Stimulated activated CD8-positive, alpha-beta memory T cell treated with anti-CD3 and anti-CD28 coated beads, Interleukin-12 subunit alpha, Interleukin-12 subunit beta, amount 100 ng/mL, for 1 hour (primary cell): ENCODE results near the gene PLEKHJ1.
"Not testable (repeated sequence)": the region's sequence is repeated elsewhere in the genome, so short reads cannot be mapped to it uniquely, and the experiment has no call there.

Experiments
- DNase-seq: peaks from one replicate; pipeline ENCODE4 v3.0.0-alpha.2; 2020; ENCODE audit warnings: low read depth

Gene PLEKHJ1, protein sequence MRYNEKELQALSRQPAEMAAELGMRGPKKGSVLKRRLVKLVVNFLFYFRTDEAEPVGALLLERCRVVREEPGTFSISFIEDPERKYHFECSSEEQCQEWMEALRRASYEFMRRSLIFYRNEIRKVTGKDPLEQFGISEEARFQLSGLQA

DNA sequence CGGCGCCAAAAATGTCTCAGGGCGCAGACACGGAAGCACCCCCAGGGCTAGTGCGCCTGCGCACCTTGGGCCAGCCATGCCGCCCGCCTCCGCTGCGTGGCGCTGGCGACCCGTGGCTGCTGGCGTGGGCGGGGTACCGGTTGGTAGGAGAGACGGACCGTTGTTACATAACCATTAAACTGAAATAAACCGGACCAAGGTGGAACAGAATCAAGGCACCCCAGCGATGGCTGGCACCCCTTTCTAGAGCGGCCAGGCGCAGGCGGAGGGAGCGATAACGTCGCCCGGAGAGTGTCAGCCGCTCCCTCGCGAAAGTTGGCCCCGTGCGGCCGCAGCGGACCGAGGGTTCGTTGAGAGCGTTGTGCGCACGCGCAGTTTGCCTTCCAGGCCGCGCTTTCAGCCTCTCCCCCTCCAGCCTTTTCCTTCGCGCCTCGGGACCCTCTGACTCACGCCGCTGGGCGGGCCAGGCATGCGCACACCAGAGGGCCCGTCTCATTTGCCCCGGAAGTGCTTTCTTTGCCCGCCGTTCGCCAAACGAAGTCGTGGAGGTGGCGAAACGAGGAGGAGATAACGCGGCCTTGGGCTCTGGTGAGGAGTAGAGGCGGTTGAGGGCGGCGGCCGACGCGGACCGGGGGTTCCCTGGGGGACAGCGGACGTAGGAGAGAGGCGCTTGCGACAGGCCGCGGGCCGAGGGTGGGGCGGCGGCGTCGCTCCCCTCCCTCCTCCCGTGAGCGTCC, at the start of gene PLEKHJ1, which contains the start of gene SF3A2:
Gene PLEKHJ1 (minus strand): TSS at position 16 of the 737 bp plus-strand sequence. CDS start 81 bp downstream, outside the sequence.
Gene SF3A2 (plus strand): TSS at position 511 of the 737 bp plus-strand sequence. CDS start 6,595 bp downstream, outside the sequence.
- DNase-seq, result peak; percentile 98

DNA sequence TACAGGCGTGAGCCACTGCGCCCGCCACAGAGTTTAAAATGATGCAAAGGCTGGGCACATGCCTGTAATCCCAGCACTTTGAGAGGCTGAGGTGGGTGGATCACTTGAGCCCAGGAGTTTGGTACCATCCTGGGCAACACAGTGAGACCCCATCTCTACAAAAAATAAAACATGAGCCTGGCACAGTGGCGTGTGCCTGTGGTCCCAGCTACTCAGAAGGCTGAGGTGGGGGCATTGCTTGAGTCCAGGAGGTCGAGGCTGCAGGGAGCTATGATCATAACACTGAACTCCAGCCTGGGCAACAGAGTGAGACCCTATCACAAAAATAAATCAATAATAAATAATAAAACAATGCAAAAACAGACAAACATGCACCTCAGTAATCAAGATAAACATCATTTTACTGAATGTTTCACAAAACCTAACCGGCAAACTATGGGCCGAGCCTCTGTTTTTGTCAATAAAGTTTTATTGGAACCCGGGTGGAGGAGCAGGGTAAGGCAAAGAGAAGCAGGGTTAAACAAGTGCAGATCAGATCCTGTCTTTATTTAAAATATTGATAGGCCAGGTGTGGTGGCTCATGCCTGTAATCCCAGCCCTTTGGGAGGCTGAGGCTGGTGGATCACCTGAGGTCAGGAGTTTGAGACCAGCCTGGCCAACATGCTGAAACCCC, 47.8 kb upstream of the PLEKHJ1 start:
- DNase-seq, result no peak

DNA sequence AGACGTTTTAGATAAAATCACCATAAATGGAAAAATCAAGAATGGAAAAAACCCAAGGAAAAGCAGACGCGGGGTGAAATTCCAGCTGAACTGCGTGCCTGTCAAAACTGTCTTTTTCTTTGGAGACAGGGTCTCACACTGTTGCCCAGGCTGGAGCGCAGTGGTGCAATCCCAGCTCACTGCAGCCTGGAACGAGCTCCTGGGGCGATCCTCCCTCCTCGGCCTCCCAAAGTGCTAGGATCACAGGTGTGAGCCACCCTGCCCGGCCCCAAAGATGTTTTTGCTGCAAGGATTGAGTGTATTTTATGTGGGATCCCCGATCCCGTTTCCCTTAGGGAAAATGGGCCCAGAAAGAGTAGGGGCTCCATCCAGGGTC, 46.7 kb upstream of the PLEKHJ1 start:
- DNase-seq, result no peak

GRCh38 chr19:2282062-2282861, 46.1 kb upstream of the PLEKHJ1 start, which contains the start of gene PEAK3:
Gene PEAK3 (minus strand): TSS chr19:2282175. CDS start chr19:2280931, 1,244 bp downstream.
- no peak for DNase-seq

GRCh38 chr19:2281265-2282061, 45.3 kb upstream of the PLEKHJ1 start:
- DNase-seq, result not testable (repeated sequence)

- no peak for DNase-seq
Observed at GRCh38 chr19:2280633-2281264, 44.6 kb upstream of the PLEKHJ1 start.

DNA sequence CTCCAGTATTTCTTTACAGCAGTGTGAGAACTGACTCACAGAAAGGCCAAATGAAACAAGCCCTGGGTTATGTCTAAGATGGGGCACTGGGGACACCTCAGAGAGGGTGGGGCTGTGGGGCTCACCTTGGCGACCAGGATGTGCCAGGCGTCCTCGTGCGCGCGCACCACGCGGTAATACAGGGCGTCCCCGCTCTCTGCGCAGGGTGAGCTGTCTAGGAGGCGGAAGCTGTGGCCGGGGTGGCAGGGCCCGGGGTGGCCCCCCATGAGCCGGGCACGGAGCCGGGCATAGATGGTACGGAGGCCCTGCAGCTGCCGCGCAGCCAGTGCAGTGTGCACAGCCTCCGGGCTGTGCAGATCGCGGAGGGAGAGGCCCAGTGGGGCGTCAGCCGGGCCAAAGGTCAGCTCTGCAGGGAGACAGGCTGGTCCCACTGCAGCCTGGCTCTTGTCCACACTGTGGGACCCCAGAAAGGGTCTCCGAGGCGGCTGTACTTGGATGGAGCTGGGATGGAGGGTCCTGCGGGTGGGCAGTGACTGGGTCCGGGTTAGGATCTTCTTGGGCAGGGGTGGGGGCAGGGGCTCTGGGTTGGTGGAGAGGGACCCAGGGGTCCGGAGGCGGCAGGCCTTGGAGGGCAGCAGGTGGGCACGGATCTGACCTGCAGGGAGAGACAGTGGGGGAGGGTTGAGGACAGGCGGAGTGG, 42.5 kb upstream of the PLEKHJ1 start:
- no peak for DNase-seq

DNA sequence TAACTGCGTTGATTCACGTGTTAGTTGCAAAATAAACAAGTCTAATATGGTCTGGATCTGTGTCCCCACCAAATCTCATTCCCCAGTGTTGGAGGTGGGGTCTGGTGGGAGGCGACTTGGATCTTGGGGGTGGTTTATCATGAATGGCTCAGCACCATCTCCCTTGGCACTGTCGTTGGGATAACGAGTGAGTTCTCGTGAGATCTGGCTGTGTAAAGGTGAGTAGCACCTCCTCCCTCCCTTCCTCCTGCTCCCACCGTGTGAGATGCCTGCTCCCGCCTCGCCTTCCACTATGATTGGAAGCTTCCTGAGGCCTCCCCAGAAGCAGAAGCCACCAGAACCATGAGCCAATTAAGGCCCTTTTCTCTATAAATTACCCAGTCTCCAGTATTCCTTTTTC, 41.0 kb upstream of the PLEKHJ1 start:
- DNase-seq, result no peak

DNA sequence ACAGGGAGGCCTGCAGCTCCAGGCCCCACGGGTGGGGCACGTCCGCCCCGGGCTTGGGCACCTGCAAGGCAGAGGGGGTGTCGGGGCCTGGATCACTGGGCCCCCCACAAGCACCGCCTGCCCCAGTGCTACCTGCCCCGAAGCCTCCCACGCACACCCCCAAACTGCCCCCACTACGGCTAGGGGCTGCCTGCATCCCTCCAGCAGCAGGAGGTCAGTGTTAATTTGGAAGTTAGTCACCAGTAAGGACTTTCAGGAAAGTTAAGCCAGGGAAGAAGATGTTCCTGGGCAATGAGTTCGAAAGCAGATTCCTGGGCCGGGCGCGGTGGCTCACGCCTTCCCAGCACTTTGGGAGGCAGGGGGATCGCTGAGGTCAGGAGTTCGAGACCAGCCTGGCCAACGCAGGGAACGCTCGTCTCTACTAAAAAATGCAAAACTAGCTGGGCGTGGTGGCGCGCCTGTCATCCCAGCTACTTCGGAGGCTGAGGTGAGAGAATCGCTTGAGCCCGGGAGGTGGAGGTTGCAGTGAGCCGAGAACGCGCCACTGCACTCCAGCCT, 40.4 kb upstream of the PLEKHJ1 start:
- no peak for DNase-seq

DNA sequence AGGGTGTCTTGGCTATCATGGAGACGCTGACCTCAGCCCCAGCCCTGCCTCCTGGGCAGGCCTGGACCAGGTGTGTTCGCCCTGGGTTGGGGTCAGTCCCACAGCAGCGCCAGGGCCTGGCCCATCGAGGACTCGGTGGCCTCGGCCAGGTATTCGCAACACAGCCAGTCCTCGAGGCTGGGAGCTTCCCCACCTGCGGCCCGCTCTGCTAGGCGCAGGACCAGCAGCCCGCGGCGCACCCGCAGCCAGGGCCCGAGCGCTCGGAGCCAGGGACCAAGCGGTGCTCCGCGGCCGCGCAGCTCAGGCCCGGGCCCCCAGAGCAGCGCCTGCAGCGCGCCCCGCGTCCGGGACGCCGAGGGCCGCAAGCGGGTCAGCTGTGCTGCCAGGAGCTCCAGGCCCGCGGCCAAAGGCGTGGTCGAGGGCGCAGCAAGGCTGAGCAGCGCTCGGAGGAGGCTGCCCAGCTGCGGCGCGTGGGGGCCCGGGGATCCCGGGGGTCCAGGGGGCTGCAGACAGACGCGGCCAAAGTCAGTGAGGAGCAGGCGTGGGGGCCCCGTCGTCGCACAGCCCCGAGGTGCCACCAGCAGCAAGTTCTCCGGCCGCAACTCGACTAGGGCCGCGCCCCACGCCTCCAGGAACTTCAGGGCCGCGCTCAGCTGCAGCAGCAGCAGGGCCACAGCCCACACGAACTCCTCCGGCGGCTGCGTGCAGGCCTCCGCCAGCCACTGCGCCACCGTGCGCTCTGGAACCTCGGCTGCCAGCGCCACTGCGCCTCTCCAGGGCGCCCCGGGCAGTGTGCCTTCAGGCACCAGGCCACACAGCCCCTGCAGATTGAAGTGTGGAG, 39.7 kb upstream of the PLEKHJ1 start:
- DNase-seq, result no peak

DNA sequence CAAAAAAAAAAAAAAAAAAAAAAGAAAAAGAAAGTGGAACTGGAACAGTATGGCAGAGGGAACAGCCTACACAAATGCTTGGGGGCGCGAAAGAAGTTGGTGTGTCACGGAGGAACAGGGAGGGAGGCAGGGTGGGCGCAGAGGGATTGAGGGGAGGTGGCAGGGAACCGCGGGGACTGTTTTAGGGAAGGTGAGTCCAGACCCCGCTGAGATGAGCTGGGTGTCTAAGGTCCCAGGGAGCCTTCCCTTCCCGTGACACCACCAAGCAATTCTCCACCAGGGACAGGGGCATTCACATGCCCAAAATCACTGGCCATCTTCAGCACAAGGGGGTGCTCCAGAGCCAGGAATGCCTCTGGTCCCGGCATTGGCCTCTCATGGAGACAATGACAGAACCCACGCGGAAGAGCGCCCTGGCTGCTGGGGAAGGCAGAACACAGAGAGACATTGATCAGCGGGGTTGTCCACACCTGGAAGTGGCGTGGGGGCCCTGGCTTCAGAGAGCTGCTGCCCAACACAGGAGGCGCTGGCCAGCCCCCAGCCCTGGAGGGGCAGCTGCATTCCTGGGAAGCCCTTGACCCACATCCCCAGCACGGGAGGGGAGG, 38.9 kb upstream of the PLEKHJ1 start:
- DNase-seq, result no peak

- no peak for DNase-seq
Observed at GRCh38 chr19:2274185-2274711, 38.1 kb upstream of the PLEKHJ1 start.

GRCh38 chr19:2273356-2274184, 37.4 kb upstream of the PLEKHJ1 start:
- DNase-seq, result peak; percentile 46

DNA sequence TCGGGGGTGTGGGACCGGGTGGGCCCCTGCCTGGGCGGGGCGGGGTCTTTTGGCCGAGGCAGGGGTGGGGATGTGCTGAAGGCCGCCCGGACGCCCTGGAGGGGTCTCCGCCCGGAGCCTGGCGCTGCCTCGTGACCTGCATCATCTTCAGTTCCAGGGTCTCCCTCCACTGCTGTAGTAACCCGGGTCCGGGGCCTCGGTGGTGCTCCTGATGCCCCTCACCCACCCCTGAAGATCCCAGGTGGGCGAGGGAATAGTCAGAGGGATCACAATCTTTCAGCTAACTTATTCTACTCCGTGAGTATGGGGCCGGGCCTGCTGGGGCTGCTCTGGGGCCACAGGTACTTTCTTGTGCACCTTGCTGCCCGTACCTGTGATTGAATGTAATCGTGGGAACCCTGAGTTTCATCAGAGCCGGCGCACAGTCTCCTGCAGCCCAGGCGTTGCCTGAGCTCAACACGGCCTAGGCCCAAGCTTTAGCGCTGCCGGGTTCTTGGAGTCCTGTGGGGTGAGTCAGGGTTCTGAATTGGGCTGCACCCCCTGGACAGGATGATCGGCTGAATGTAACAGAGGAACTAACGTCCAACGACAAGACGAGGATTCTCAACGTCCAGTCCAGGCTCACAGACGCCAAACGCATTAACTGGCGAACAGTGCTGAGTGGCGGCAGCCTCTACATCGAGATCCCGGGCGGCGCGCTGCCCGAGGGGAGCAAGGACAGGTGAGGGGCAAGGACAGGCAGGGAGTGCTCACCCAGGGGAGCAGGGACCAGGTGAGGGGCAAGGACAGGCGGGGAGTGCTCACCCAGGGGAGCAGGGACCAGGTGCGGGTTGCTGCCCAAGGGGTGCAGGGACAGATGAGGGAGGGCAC, 35.3 kb upstream of the PLEKHJ1 start:
- no peak for DNase-seq

GRCh38 chr19:2270423-2271233, 34.5 kb upstream of the PLEKHJ1 start:
- DNase-seq, result peak; percentile 47

DNA sequence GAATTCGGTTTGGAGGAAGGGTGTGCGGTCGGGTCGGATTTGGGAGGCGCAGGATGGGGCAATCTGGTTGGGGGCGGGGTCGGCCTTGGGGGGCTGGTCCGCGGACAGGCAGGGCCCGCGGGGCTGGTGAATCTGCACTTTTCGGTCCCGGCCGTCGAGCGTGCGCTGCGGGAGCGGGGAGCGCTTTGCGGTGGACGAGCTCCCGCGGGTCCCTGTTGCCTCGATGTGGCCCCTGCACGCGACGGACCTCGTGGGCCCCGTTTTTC, 34.0 kb upstream of the PLEKHJ1 start:
- DNase-seq, result no peak
